SK-N-SH (cell line): ENCODE results near the gene GRAMD1B. TPM values are rescaled to one million over a fixed set of nuclear protein-coding genes. Genes with fewer than 3 reads are reported as not detected.

ENCODE experiments used
- CTCF ChIA-PET: fragments of 300-600, 350-600 bp; formaldehyde crosslinking; extraction: SDS; loops from one replicate; lab custom pipeline; 2021; lab: Yijun Ruan, JAX
- POLR2A ChIA-PET: fragments of 350-600 bp; sonication (Branson Sonifier 250); formaldehyde crosslinking; extraction: SDS; loops from one replicate; lab custom pipeline; 2020; ENCODE audit warnings: antibody characterized with exemption, inconsistent platforms; lab: Yijun Ruan, JAX
- DNase-seq: peaks from one replicate; pipeline ENCODE4 v3.0.0; 2012
- H2AFZ ChIP-seq: fragments of 200-600 bp; sonication (generic); 2 replicates; pipeline ENCODE4 v1.8.1; 2016; ENCODE audit warnings: antibody characterized with exemption, mild to moderate bottlenecking, low read depth
- H3F3A ChIP-seq: fragments of 200-600 bp; sonication (generic); replicated peaks from 2 replicates; pipeline ENCODE3; 2016; ENCODE audit warnings: antibody characterized with exemption, mild to moderate bottlenecking; ENCODE audit not compliant: insufficient read depth
- H3K27ac ChIP-seq, 2 experiments: fragments of 200-500 bp in 1 of 2; fragments of 200-600 bp in 1 of 2; sonication (Bioruptor generic) in 1 of 2; sonication (generic), shearing (Covaris generic) in 1 of 2; 2 replicates each; pipeline versions ENCODE4 v1.5.1 to v1.6.1; 2014 to 2016; ENCODE audit warnings: low read depth in 2 of 2, inconsistent platforms in 1 of 2, low read length in 1 of 2, mild to moderate bottlenecking in 1 of 2, mixed read lengths in 1 of 2
- H3K27me3 ChIP-seq: fragments of 200-600 bp; sonication (generic), shearing (Covaris generic); 2 replicates; pipeline ENCODE4 v1.6.1; 2016; ENCODE audit warnings: mixed run types; ENCODE audit not compliant: insufficient read depth
- H3K36me3 ChIP-seq, 2 experiments: fragments of 200-500 bp in 1 of 2; fragments of 200-600 bp in 1 of 2; sonication (Bioruptor generic) in 1 of 2; sonication (generic) in 1 of 2; replicated peaks in 1 of 2; 2 replicates each; pipeline versions ENCODE3 to v1.5.1; 2014 to 2016; ENCODE audit warnings: low read length in 1 of 2, mild to moderate bottlenecking in 1 of 2; ENCODE audit not compliant: insufficient read depth in 2 of 2, control insufficient read depth in 1 of 2
- H3K4me1 ChIP-seq, 2 experiments: fragments of 200-500 bp in 1 of 2; fragments of 200-600 bp in 1 of 2; sonication (Bioruptor generic) in 1 of 2; sonication (generic), shearing (Covaris generic) in 1 of 2; 2 replicates each; pipeline versions ENCODE4 v1.5.1 to v1.6.1; 2014 to 2016; ENCODE audit warnings: low read depth in 1 of 2, low read length in 1 of 2, mixed run types in 1 of 2; ENCODE audit not compliant: insufficient read depth in 2 of 2, control insufficient read depth in 1 of 2
- H3K4me2 ChIP-seq: fragments of 200-600 bp; sonication (generic), shearing (Covaris generic); 2 replicates; pipeline ENCODE4 v1.6.1; 2017; ENCODE audit warnings: mixed run types
- H3K4me3 ChIP-seq, 2 experiments: fragments of 200-500 bp in 1 of 2; fragments of 200-600 bp in 1 of 2; sonication (Bioruptor generic) in 1 of 2; sonication (generic), shearing (Covaris generic) in 1 of 2; 2 replicates each; pipeline versions ENCODE4 v1.5.1 to v1.8.1; 2014 to 2016; ENCODE audit warnings: low read depth in 2 of 2, inconsistent platforms in 1 of 2, low read length in 1 of 2, mild to moderate bottlenecking in 1 of 2, mixed read lengths in 1 of 2, moderate library complexity in 1 of 2
- H3K79me2 ChIP-seq: fragments of 200-600 bp; sonication (generic); 2 replicates; pipeline ENCODE4 v1.8.1; 2017; ENCODE audit warnings: mild to moderate bottlenecking; ENCODE audit not compliant: insufficient read depth
- H3K9ac ChIP-seq: fragments of 200-600 bp; sonication (generic); 2 replicates; pipeline ENCODE4 v1.6.1; 2017; ENCODE audit warnings: mixed run types
- H3K9me2 ChIP-seq: fragments of 200-600 bp; sonication (generic); 2 replicates; pipeline ENCODE4 v1.6.1; 2017; ENCODE audit warnings: mixed run types
- H3K9me3 ChIP-seq: fragments of 200-600 bp; sonication (generic); 2 replicates; pipeline ENCODE4 v1.6.1; 2017; ENCODE audit warnings: mixed run types, mild to moderate bottlenecking, moderate library complexity
- H4K20me1 ChIP-seq: fragments of 200-600 bp; sonication (generic); 2 replicates; pipeline ENCODE4 v1.6.1; 2017; ENCODE audit warnings: mild to moderate bottlenecking, mixed run types; ENCODE audit not compliant: insufficient read depth
- CHD2 ChIP-seq: fragments of 150-350 bp; IDR thresholded peaks from 2 replicates; pipeline ENCODE4 v1.6.1; 2018; ENCODE audit warnings: low read length; ENCODE audit not compliant: partially characterized antibody
- ELF1 ChIP-seq: IDR thresholded peaks from 2 replicates; pipeline ENCODE4 v1.4.0; 2012
- EP300 ChIP-seq, 2 experiments: IDR thresholded peaks; 2 replicates each; pipeline versions ENCODE4 v1.4.0 to v1.6.1; 2012; ENCODE audit warnings: borderline replicate concordance in 1 of 2, low read depth in 1 of 2, low read length in 1 of 2
- FOXJ3 ChIP-seq: sonication (generic); formaldehyde crosslinking; IDR thresholded peaks from 2 replicates; pipeline ENCODE4 v1.5.1; 2020; ENCODE audit warnings: mild to moderate bottlenecking, missing genetic modification reagents
- FOXM1 ChIP-seq: IDR thresholded peaks from 2 replicates; pipeline ENCODE4 v1.4.0; 2012; ENCODE audit warnings: low read depth, mild to moderate bottlenecking
- GABPA ChIP-seq: IDR thresholded peaks from 2 replicates; pipeline ENCODE4 v1.4.0; 2012; ENCODE audit warnings: low read depth, mild to moderate bottlenecking
- JUND ChIP-seq: IDR thresholded peaks from 2 replicates; pipeline ENCODE4 v1.4.0; 2012
- MEF2A ChIP-seq: IDR thresholded peaks from 2 replicates; pipeline ENCODE4 v1.4.0; 2012; ENCODE audit warnings: low read depth, borderline replicate concordance
- MXI1 ChIP-seq: IDR thresholded peaks from 2 replicates; pipeline ENCODE4 v1.6.1; 2012; ENCODE audit warnings: mild to moderate bottlenecking, low read depth, low read length, improper control_type of control experiment
- NFIC ChIP-seq: IDR thresholded peaks from 2 replicates; pipeline ENCODE4 v1.4.0; 2012; ENCODE audit warnings: borderline replicate concordance
- NRF1 ChIP-seq: IDR thresholded peaks from 2 replicates; pipeline ENCODE4 v1.6.1; 2012; ENCODE audit warnings: low read depth, mild to moderate bottlenecking, low read length
- RCOR1 ChIP-seq: fragments of 150-350 bp; IDR thresholded peaks from 2 replicates; pipeline ENCODE4 v1.6.1; 2017; ENCODE audit warnings: antibody characterized with exemption, low read length
- RFX5 ChIP-seq: IDR thresholded peaks from 2 replicates; pipeline ENCODE4 v1.6.1; 2012; ENCODE audit warnings: mild to moderate bottlenecking, improper control_type of control experiment, low read length
- SIN3A ChIP-seq: IDR thresholded peaks from 2 replicates; pipeline ENCODE4 v1.6.1; 2012; ENCODE audit warnings: low read depth, mild to moderate bottlenecking, low read length, moderate library complexity, borderline replicate concordance
- TCF12 ChIP-seq: IDR thresholded peaks from 2 replicates; pipeline ENCODE4 v1.4.0; 2012
- WGBS: methylation state at CpG from one replicate; pipeline ENCODE4 v1.1.6; 2017; ENCODE audit warnings: low lambda C conversion rate; 5-methylcytosine and 5-hydroxymethylcytosine counted together
- polyA plus RNA-seq, 3 experiments: library from polyadenylated mRNA; depleted of rRNA; stranded (reverse); fragments of >200 nt; gene quantifications; 2 replicates each; pipeline ENCODE4 v1.2.3, GENCODE V29; 2012
- TF ChIP-seq, protein P1 (sequence below): IDR thresholded peaks from 2 replicates; pipeline ENCODE4; 2012
- TF ChIP-seq, protein P2 (sequence below): IDR thresholded peaks from 2 replicates; pipeline ENCODE4 v1.4.0; 2012; ENCODE audit warnings: low read depth, borderline replicate concordance
- TF ChIP-seq, protein P3 (sequence below): IDR thresholded peaks from 2 replicates; pipeline ENCODE4 v1.6.1; 2012; ENCODE audit warnings: mild to moderate bottlenecking, low read depth, low read length, moderate library complexity

Gene GRAMD1B
- polyA plus RNA-seq, 1 of the 3 experiments (the other 2 are of a cell fraction), result 14.5 TPM

DNA sequence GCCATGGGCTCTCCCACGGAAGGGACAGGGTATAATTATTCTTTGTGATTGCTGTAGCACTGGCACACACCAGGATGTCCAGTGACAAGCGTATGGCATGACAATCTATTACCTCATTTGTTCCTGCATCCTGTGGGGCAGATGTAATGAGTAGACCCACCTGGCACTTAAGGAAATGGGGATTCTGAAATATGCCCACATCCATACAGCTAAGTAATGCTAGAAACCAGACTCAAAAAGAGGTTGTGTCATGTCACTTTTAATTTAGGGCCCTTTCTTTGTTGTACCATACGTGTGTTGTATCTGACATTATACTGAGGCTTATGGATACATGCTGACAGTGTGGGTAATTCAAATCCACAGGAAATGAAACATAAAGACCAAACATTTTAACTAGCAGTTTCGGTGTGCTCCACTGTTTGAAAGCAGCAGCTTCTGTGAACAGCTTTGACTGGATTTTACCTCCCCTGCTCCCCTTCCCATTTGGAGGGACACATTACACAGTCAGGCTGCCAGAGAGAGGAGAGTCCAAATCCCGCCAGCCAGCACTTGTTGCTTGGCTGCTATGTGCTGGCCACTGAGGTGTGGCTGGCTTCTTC lies 21.2 kb downstream of the GRAMD1B start:
- H3K9me3 ChIP-seq, result no peaks in the 10 kb centered on the region
- peaks cover 15% of the 10 kb centered on the region for H3F3A ChIP-seq
- no peak for DNase-seq
- no peak overlapping the region for H3K4me3 ChIP-seq
- CTCF ChIA-PET, result interaction anchor here (0.6 to 1.7 kb wide), 4 partner anchors 41 to 190 kb away, joined by 3 to 11 read pairs (median 3); no protein-coding TSS in a partner anchor
- POLR2A ChIA-PET, result no interaction called here
- H3K27me3 ChIP-seq, result no peaks in the 10 kb centered on the region
- H3K27ac ChIP-seq, result peak overlapping the region in 1 of 2 experiments; percentile 25; a peak in 1 of 4 replicates
- H3K4me1 ChIP-seq, result peaks cover 13 to 17% of the 10 kb centered on the region in 2 experiments; a peak in 3 of 4 replicates
- no peaks in the 10 kb centered on the region for H3K9me2 ChIP-seq
- H3K79me2 ChIP-seq, result peaks cover 9% of the 10 kb centered on the region; the same call in 1 of the 2 replicates
- no peak overlapping the region for H2AFZ ChIP-seq
- no peaks in the 10 kb centered on the region for H3K36me3 ChIP-seq
- TF ChIP-seq GABPA (no peak), MXI1 (no peak), ELF1 (no peak), TCF12 (no peak), RCOR1 (no peak), SIN3A (no peak), NRF1 (no peak), NFIC (no peak), EP300 (IDR thresholded peaks at IDR 0.05; ENCODE audit: borderline replicate concordance in 1 of 2, low read depth in 1 of 2, low read length in 1 of 2) (no peak), RFX5 (no peak), FOXM1 (no peak), CHD2 (no peak), FOXJ3 (CRISPR knock-in tag) (no peak)
- TF ChIP-seq, protein P1, sequence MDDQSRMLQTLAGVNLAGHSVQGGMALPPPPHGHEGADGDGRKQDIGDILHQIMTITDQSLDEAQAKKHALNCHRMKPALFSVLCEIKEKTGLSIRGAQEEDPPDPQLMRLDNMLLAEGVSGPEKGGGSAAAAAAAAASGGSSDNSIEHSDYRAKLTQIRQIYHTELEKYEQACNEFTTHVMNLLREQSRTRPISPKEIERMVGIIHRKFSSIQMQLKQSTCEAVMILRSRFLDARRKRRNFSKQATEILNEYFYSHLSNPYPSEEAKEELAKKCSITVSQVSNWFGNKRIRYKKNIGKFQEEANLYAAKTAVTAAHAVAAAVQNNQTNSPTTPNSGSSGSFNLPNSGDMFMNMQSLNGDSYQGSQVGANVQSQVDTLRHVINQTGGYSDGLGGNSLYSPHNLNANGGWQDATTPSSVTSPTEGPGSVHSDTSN, result no peak
- TF ChIP-seq, protein P2, sequence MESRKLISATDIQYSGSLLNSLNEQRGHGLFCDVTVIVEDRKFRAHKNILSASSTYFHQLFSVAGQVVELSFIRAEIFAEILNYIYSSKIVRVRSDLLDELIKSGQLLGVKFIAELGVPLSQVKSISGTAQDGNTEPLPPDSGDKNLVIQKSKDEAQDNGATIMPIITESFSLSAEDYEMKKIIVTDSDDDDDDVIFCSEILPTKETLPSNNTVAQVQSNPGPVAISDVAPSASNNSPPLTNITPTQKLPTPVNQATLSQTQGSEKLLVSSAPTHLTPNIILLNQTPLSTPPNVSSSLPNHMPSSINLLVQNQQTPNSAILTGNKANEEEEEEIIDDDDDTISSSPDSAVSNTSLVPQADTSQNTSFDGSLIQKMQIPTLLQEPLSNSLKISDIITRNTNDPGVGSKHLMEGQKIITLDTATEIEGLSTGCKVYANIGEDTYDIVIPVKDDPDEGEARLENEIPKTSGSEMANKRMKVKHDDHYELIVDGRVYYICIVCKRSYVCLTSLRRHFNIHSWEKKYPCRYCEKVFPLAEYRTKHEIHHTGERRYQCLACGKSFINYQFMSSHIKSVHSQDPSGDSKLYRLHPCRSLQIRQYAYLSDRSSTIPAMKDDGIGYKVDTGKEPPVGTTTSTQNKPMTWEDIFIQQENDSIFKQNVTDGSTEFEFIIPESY, result no peak
- WGBS, result 60% methylated on average over 4 of the region's 5 CpGs
- no peak overlapping the region for H3K4me2 ChIP-seq
- H3K9ac ChIP-seq, result no peak overlapping the region
- no peaks in the 10 kb centered on the region for H4K20me1 ChIP-seq

DNA sequence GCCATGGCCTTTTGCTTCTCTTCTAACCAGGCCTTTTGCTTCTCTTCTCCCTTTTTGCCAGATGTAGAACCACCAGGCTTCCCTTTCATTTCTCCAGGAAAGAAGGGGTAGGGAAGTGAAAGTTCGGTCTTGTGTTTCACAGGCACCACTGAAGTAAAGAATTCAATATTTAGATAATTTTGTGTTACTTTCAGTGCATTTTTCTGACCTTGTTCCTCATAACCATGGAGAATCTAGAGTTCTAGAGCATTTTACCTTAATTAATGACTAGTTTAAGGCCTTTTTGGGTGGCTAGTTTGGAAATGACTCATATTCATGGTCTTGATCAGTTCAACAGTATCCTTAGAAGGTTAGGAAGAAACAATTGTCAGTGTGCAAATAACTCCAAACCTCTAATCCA lies 22.7 kb downstream of the GRAMD1B start:
- no peak overlapping the region for H3K4me3 ChIP-seq
- no peak overlapping the region for H3K9ac ChIP-seq
- peaks cover 9% of the 10 kb centered on the region; the same call in 1 of the 2 replicates for H3K79me2 ChIP-seq
- no peak for DNase-seq
- peaks cover 15% of the 10 kb centered on the region for H3F3A ChIP-seq
- TF ChIP-seq, protein P3, sequence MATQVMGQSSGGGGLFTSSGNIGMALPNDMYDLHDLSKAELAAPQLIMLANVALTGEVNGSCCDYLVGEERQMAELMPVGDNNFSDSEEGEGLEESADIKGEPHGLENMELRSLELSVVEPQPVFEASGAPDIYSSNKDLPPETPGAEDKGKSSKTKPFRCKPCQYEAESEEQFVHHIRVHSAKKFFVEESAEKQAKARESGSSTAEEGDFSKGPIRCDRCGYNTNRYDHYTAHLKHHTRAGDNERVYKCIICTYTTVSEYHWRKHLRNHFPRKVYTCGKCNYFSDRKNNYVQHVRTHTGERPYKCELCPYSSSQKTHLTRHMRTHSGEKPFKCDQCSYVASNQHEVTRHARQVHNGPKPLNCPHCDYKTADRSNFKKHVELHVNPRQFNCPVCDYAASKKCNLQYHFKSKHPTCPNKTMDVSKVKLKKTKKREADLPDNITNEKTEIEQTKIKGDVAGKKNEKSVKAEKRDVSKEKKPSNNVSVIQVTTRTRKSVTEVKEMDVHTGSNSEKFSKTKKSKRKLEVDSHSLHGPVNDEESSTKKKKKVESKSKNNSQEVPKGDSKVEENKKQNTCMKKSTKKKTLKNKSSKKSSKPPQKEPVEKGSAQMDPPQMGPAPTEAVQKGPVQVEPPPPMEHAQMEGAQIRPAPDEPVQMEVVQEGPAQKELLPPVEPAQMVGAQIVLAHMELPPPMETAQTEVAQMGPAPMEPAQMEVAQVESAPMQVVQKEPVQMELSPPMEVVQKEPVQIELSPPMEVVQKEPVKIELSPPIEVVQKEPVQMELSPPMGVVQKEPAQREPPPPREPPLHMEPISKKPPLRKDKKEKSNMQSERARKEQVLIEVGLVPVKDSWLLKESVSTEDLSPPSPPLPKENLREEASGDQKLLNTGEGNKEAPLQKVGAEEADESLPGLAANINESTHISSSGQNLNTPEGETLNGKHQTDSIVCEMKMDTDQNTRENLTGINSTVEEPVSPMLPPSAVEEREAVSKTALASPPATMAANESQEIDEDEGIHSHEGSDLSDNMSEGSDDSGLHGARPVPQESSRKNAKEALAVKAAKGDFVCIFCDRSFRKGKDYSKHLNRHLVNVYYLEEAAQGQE, result no peak
- no peak for TF ChIP-seq JUND
- no peak for TF ChIP-seq FOXJ3 (CRISPR knock-in tag)
- no peak for TF ChIP-seq NFIC
- TF ChIP-seq CHD2, result no peak
- no peak for TF ChIP-seq TCF12
- no peak for TF ChIP-seq ELF1
- no peak for TF ChIP-seq MEF2A
- ChIA-PET POLR2A (no interaction called here), CTCF (interaction anchor here (1.5 kb wide), 1 partner anchor 152 kb away, joined by 4 read pairs; no protein-coding TSS in a partner anchor)
- no peaks in the 10 kb centered on the region for H3K27me3 ChIP-seq
- no peak overlapping the region for H3K4me2 ChIP-seq
- no peaks in the 10 kb centered on the region for H3K36me3 ChIP-seq
- 100% methylated on average over 1 of the region's 1 CpG for WGBS
- no peaks in the 10 kb centered on the region for H3K9me3 ChIP-seq
- H3K9me2 ChIP-seq, result no peaks in the 10 kb centered on the region
- H3K4me1 ChIP-seq, result peaks cover 13 to 21% of the 10 kb centered on the region in 2 experiments; a peak in 3 of 4 replicates
- H3K27ac ChIP-seq, result peak overlapping the region in 1 of 2 experiments; percentile 37; a peak in 2 of 4 replicates
- no peak overlapping the region for H2AFZ ChIP-seq
- H4K20me1 ChIP-seq, result no peaks in the 10 kb centered on the region
